Uterus (tissue), 4 donors: ENCODE measurements around the gene ABCC4. TPM values are rescaled to one million over a fixed set of nuclear protein-coding genes. Genes with fewer than 3 reads are reported as not detected.

Experiments
- DNase-seq, 2 donors: peaks; one replicate each; pipeline ENCODE4 v3.0.0-alpha.2; 2019 to 2020
- H3K27ac ChIP-seq, 2 donors: fragments of 200-600 bp; sonication (generic); 1 replicate in 1 of 2; 2 replicates in 1 of 2; pipeline ENCODE4 v1.5.1; 2016 to 2018
- H3K27me3 ChIP-seq, 2 donors: fragments of 200-600 bp; sonication (generic); one replicate each; pipeline ENCODE4 v1.5.1; 2018 to 2019; ENCODE audit warnings: control low read depth in 1 of 2
- H3K36me3 ChIP-seq, 2 donors: fragments of 200-600 bp; sonication (generic); one replicate each; pipeline ENCODE4 v1.5.1; 2019; ENCODE audit warnings: control low read depth in 1 of 2
- H3K4me1 ChIP-seq, 2 donors: fragments of 200-600 bp; sonication (generic); one replicate each; pipeline ENCODE4 v1.5.1; 2018 to 2019; ENCODE audit warnings: control low read depth in 1 of 2
- H3K4me3 ChIP-seq, 2 donors: fragments of 200-600 bp; sonication (generic); 1 replicate in 1 of 2; 2 replicates in 1 of 2; pipeline ENCODE4 v1.5.1; 2018 to 2019; ENCODE audit warnings: mild to moderate bottlenecking in 1 of 2
- H3K9me3 ChIP-seq, 2 donors: fragments of 200-600 bp; sonication (generic); one replicate each; pipeline ENCODE4 v1.5.1; 2019; ENCODE audit warnings: control low read depth in 1 of 2
- CTCF ChIP-seq, 4 experiments: fragments of 200-600 bp in 2 of 4; fragments of 450-650 bp in 2 of 4; sonication (generic) in 2 of 4; IDR thresholded peaks; one replicate each; pipeline ENCODE4 v1.5.1; 2016 to 2019; ENCODE audit warnings: antibody characterized with exemption in 4 of 4, mild to moderate bottlenecking in 2 of 4, moderate library complexity in 1 of 4
- POLR2A ChIP-seq, 2 donors: fragments of 450-650 bp; IDR thresholded peaks; one replicate each; pipeline ENCODE4 v1.6.1; 2016; ENCODE audit warnings: antibody characterized with exemption in 2 of 2, mild to moderate bottlenecking in 1 of 2, moderate library complexity in 1 of 2
- intact Hi-C: fragments of 100-400 bp; cut with DNase I; formaldehyde crosslinking; loops from one replicate; pipeline ENCODE4 v1.15.1; 2023; ENCODE audit warnings: low total_unique reads
- total RNA-seq, 4 donors: library from RNA; depleted of rRNA in 3 of 4; stranded (reverse); fragments of >200 nt in 3 of 4; gene quantifications; one replicate each; pipeline versions ENCODE4 v1.1.0 to v1.2.4, GENCODE V29; 2014 to 2023
- donor health status: DM: yes; HTN: yes; CAD: no.

The ABCC4 gene
- total RNA-seq, 4 donors from 2014 or later: 13.8 to 37.7 (median 25.3) TPM

GRCh38 chr13:95074820-95075219, 226.4 kb downstream of the ABCC4 start:
- H3K27me3 ChIP-seq: no peaks in the 10 kb centered on the region
- no peaks in the 10 kb centered on the region for H3K9me3 ChIP-seq
- no peak overlapping the region for H3K27ac ChIP-seq
- DNase-seq: no peak
- no peaks in the 10 kb centered on the region for H3K4me1 ChIP-seq
- H3K36me3 ChIP-seq: no peaks in the 10 kb centered on the region
- H3K4me3 ChIP-seq: no peak overlapping the region
- TF ChIP-seq POLR2A (IDR thresholded peaks at IDR 0.05): no peak
- TF ChIP-seq CTCF (IDR thresholded peaks at IDR 0.05): no peak
- intact Hi-C loops: no loop called here

DNA sequence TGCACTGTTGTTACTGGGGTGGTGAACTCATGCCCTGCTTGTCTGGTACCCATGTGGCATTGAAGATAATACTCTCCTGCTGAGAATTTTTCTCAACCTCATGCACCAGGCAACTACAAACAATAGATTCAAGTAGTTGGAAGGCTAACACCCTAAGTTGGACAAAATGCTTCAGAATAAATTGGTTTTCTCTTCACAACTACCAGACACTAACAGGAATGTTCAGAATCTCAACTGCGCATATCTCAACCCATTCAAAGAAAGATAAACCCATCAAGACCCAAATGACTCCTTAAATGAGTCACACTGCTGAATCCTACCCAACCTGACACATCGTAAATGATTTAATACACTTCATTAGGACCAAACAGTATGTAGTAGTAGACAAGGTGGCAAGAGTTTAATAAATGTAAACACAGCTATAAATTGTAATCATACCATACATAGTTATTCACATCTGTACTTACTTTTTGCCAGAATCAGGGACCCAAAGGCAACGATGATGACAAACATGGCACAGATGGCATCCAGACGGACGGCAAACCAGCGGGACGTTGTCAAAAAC, 227.4 kb downstream of the ABCC4 start:
- Histone ChIP-seq H3K9me3 (no peaks in the 10 kb centered on the region), H3K4me1 (no peaks in the 10 kb centered on the region), H3K36me3 (no peaks in the 10 kb centered on the region), H3K27me3 (no peaks in the 10 kb centered on the region), H3K27ac (no peak overlapping the region), H3K4me3 (no peak overlapping the region)
- intact Hi-C loops: no loop called here
- DNase-seq: no peak
- TF ChIP-seq CTCF (IDR thresholded peaks at IDR 0.05) (no peak), POLR2A (IDR thresholded peaks at IDR 0.05) (no peak)

DNA sequence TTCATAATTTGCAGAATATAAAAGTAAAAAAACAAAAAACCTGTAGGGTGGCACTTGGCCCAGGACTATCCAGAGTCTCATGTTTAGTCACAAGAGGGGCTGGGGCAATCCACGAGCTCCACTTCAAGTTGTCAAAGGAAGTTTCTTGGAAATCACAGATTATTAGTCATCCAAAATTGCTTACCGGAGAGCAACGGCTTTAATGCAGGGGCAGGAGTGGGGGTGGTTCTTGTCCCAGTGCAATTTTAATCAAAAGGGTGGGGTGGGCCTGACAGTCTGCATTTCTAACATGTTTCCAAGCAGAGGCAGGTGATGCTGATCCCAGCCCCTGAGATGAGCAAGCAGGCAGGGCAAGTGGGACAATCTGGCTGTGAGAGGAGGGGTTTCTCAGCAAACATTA, 233.9 kb downstream of the ABCC4 start:
- Histone ChIP-seq H3K4me1 (no peaks in the 10 kb centered on the region), H3K4me3 (no peak overlapping the region), H3K36me3 (no peaks in the 10 kb centered on the region), H3K27ac (no peak overlapping the region), H3K9me3 (no peaks in the 10 kb centered on the region), H3K27me3 (no peaks in the 10 kb centered on the region)
- intact Hi-C loops: no loop called here
- DNase-seq: no peak
- no peak for TF ChIP-seq POLR2A (IDR thresholded peaks at IDR 0.05)
- no peak for TF ChIP-seq CTCF (IDR thresholded peaks at IDR 0.05)

GRCh38 chr13:95060014-95060519, 241.2 kb downstream of the ABCC4 start:
- intact Hi-C loops: no loop called here
- no peaks in the 10 kb centered on the region for H3K36me3 ChIP-seq
- H3K27me3 ChIP-seq: no peaks in the 10 kb centered on the region
- no peaks in the 10 kb centered on the region for H3K4me1 ChIP-seq
- no peak for TF ChIP-seq CTCF (IDR thresholded peaks at IDR 0.05)
- no peak for TF ChIP-seq POLR2A (IDR thresholded peaks at IDR 0.05)
- H3K27ac ChIP-seq: no peak overlapping the region
- DNase-seq: no peak
- no peak overlapping the region for H3K4me3 ChIP-seq
- H3K9me3 ChIP-seq: no peaks in the 10 kb centered on the region

DNA sequence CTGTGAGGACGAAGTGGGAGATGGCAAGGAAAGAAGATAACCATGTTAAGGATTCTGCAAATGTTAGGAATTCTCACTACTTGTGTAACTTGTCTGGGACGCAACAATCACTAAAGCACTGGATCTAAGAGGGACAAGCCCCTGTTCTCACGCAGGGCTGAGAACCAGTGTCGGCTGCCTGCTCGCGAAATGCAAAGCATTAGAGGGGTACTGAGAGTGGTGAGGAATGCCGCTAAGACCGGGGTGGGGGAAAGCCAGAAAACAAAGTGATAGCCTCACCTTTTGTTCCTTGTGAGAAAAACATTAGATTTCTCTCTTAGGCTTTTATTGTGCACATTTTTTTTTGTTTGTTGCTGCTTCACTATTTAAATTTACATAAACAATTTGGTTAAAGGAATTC, 241.9 kb downstream of the ABCC4 start:
- no peak overlapping the region for H3K4me3 ChIP-seq
- intact Hi-C loops: no loop called here
- no peaks in the 10 kb centered on the region for H3K4me1 ChIP-seq
- H3K36me3 ChIP-seq: no peaks in the 10 kb centered on the region
- H3K27me3 ChIP-seq: no peaks in the 10 kb centered on the region
- H3K27ac ChIP-seq: no peak overlapping the region
- no peaks in the 10 kb centered on the region for H3K9me3 ChIP-seq
- DNase-seq: no peak
- no peak for TF ChIP-seq POLR2A (IDR thresholded peaks at IDR 0.05)
- TF ChIP-seq CTCF (IDR thresholded peaks at IDR 0.05): no peak
